OCI-LY1 (cell line): ENCODE measurements around the gene CROCC.

Experiments
- H2AFZ ChIP-seq: fragments of 200-600 bp; sonication (generic), shearing (Covaris generic); 2 replicates; pipeline ENCODE4 v1.6.0; 2014; ENCODE audit warnings: antibody characterized with exemption, mild to moderate bottlenecking, low read length
- H3F3A ChIP-seq: fragments of 200-600 bp; sonication (generic), shearing (Covaris generic); 2 replicates; pipeline ENCODE4 v1.6.0; 2014; ENCODE audit warnings: mild to moderate bottlenecking, antibody characterized with exemption, low read length, moderate library complexity; ENCODE audit not compliant: insufficient read depth
- H3K27ac ChIP-seq: fragments of 200-600 bp; sonication (generic); 2 replicates; pipeline ENCODE4 v1.5.1; 2014; ENCODE audit warnings: low read length, mixed run types, mild to moderate bottlenecking, low read depth; ENCODE audit not compliant: poor library complexity, severe bottlenecking
- H3K27me3 ChIP-seq: fragments of 200-600 bp; sonication (generic); 2 replicates; pipeline ENCODE4 v1.6.0; 2014; ENCODE audit warnings: antibody characterized with exemption, mild to moderate bottlenecking, low read length, moderate library complexity; ENCODE audit not compliant: insufficient read depth
- H3K36me3 ChIP-seq: fragments of 200-600 bp; sonication (generic); 2 replicates; pipeline ENCODE4 v1.6.1; 2014; ENCODE audit warnings: mild to moderate bottlenecking, antibody characterized with exemption, low read length, moderate library complexity, mixed read lengths; ENCODE audit not compliant: insufficient read depth
- H3K4me1 ChIP-seq: fragments of 200-600 bp; sonication (generic); 2 replicates; pipeline ENCODE4 v1.5.1; 2014; ENCODE audit warnings: mild to moderate bottlenecking, low read length, moderate library complexity; ENCODE audit not compliant: insufficient read depth, severe bottlenecking
- H3K4me2 ChIP-seq: fragments of 200-600 bp; sonication (generic), shearing (Covaris generic); 2 replicates; pipeline ENCODE4 v1.6.1; 2014; ENCODE audit warnings: low read length
- H3K4me3 ChIP-seq: fragments of 200-600 bp; sonication (generic); 2 replicates; pipeline ENCODE4 v1.5.1; 2014; ENCODE audit warnings: low read length, low read depth, mild to moderate bottlenecking, mixed read lengths; ENCODE audit not compliant: poor library complexity, severe bottlenecking
- H3K79me2 ChIP-seq: fragments of 200-600 bp; shearing (Covaris generic); 2 replicates; pipeline ENCODE4 v1.6.1; 2016; ENCODE audit warnings: mixed run types, low read length, mixed read lengths; ENCODE audit not compliant: insufficient read depth
- H3K9ac ChIP-seq: fragments of 200-600 bp; sonication (generic), shearing (Covaris generic); 2 replicates; pipeline ENCODE4 v1.6.1; 2014; ENCODE audit warnings: mild to moderate bottlenecking, low read length, mixed read lengths
- H3K9me2 ChIP-seq: fragments of 200-600 bp; sonication (generic), shearing (Covaris generic); 2 replicates; pipeline ENCODE4 v1.6.1; 2014; ENCODE audit warnings: low read depth, mild to moderate bottlenecking, low read length, mixed read lengths
- H3K9me3 ChIP-seq: fragments of 200-600 bp; shearing (Covaris generic); 2 replicates; pipeline ENCODE4 v1.6.1; 2014; ENCODE audit warnings: low read length, mixed read lengths
- H4K20me1 ChIP-seq: fragments of 200-600 bp; sonication (generic), shearing (Covaris generic); 2 replicates; pipeline ENCODE4 v1.6.0; 2016; ENCODE audit warnings: mild to moderate bottlenecking, low read length; ENCODE audit not compliant: insufficient read depth
- CTCF ChIP-seq: fragments of 200-600 bp; sonication (generic), shearing (Covaris generic); IDR thresholded peaks from 2 replicates; pipeline ENCODE4 v1.5.1; 2017; ENCODE audit warnings: mild to moderate bottlenecking, antibody characterized with exemption, low read length, moderate library complexity, mixed read lengths
- EZH2 ChIP-seq: fragments of 200-600 bp; sonication (generic), shearing (Covaris generic); IDR thresholded peaks from 2 replicates; pipeline ENCODE4 v1.8.0; 2017; ENCODE audit warnings: borderline replicate concordance, mixed run types, mild to moderate bottlenecking, antibody characterized with exemption, low read length, moderate library complexity, mixed read lengths

The CROCC gene

GRCh38 chr1:17012775-17013490, 91.2 kb downstream of the CROCC start:
- Histone ChIP-seq H3K79me2 (no peaks in the 10 kb centered on the region), H3F3A (no peaks in the 10 kb centered on the region), H3K36me3 (peaks cover 6% of the 10 kb centered on the region; the same call in 1 of the 2 replicates), H2AFZ (no peak overlapping the region), H3K4me3 (no peak overlapping the region), H3K4me1 (peaks cover 18% of the 10 kb centered on the region), H3K27me3 (no peaks in the 10 kb centered on the region; the same call in 1 of the 2 replicates), H4K20me1 (no peaks in the 10 kb centered on the region), H3K27ac (no peak overlapping the region), H3K9me2 (no peaks in the 10 kb centered on the region), H3K9me3 (no peaks in the 10 kb centered on the region), H3K9ac (no peak overlapping the region; the same call in 1 of the 2 replicates), H3K4me2 (no peak overlapping the region)
- TF ChIP-seq EZH2 (no peak), CTCF (no peak)

DNA sequence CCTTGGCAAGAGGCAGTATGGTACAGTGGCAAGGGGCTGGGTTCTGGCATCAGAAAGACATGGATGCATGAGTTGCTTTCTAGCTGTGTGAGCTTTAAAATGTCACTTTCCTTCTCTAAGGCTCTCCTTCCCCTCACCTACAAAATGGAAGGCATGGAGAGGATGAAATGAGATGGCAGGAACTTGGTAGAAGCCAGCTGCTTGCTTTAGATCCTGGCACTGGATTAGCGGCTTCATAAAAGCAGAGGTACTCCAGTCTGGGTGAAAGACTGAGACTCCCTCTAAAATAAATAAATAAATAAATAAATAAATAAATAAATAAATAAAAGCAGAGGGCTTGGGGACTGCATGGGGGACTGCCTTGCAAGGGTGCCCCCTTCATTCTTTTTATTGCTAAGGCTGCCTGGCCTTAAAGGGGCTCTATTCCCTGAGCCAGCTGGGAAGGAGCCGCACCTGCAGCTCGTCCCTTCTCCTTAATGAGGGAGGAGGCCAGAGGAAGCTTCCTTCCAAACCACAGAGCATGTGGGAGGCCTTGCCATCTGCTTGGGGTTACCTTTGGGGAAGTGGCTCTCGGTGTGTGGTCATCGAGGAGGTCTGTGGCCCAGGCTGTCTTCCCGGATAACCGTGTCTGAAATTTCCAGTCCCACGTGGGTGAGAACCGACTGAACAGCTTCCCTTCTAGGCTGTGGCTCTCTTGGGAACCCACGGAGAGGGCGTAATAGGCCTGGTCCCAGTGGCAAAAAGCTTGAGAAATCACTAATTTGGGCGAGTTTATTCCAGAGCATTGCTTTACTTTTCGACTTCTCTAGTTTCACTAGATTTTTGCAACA, 92.0 kb downstream of the CROCC start:
- H3K36me3 ChIP-seq, result peaks cover 11% of the 10 kb centered on the region
- H4K20me1 ChIP-seq, result no peaks in the 10 kb centered on the region
- no peak overlapping the region for H2AFZ ChIP-seq
- H3K27ac ChIP-seq, result no peak overlapping the region
- H3K9me2 ChIP-seq, result no peaks in the 10 kb centered on the region
- no peaks in the 10 kb centered on the region for H3K9me3 ChIP-seq
- no peak for TF ChIP-seq CTCF
- no peak overlapping the region for H3K4me2 ChIP-seq
- H3K79me2 ChIP-seq, result no peaks in the 10 kb centered on the region
- H3K4me1 ChIP-seq, result peaks cover 18% of the 10 kb centered on the region
- H3K4me3 ChIP-seq, result no peak overlapping the region
- no peak overlapping the region for H3K9ac ChIP-seq
- H3F3A ChIP-seq, result no peaks in the 10 kb centered on the region
- no peaks in the 10 kb centered on the region; the same call in 1 of the 2 replicates for H3K27me3 ChIP-seq

- no peaks in the 10 kb centered on the region for H3F3A ChIP-seq
- no peak overlapping the region for H3K27ac ChIP-seq
- H3K79me2 ChIP-seq, result no peaks in the 10 kb centered on the region
- no peaks in the 10 kb centered on the region for H4K20me1 ChIP-seq
- no peak overlapping the region for H3K4me3 ChIP-seq
- H3K36me3 ChIP-seq, result peaks cover 23% of the 10 kb centered on the region
- no peaks in the 10 kb centered on the region for H3K9me2 ChIP-seq
- no peak overlapping the region for H2AFZ ChIP-seq
- peaks cover 18% of the 10 kb centered on the region for H3K4me1 ChIP-seq
- no peaks in the 10 kb centered on the region for H3K9me3 ChIP-seq
- no peak overlapping the region for H3K4me2 ChIP-seq
- H3K27me3 ChIP-seq, result no peaks in the 10 kb centered on the region; the same call in 1 of the 2 replicates
- no peak overlapping the region for H3K9ac ChIP-seq
- no peak for TF ChIP-seq EZH2
- TF ChIP-seq CTCF, result no peak
Observed at GRCh38 chr1:17014671-17015567, 93.2 kb downstream of the CROCC start.
